ENCODE data around the gene LPP.

The LPP gene

GRCh38 chr3:188453431-188454384 is 299.8 kb downstream of the LPP start:
- DNase-seq: no peak

- no peak for DNase-seq
Measured at GRCh38 chr3:188455748-188456147, 301.8 kb downstream of the LPP start.

DNA sequence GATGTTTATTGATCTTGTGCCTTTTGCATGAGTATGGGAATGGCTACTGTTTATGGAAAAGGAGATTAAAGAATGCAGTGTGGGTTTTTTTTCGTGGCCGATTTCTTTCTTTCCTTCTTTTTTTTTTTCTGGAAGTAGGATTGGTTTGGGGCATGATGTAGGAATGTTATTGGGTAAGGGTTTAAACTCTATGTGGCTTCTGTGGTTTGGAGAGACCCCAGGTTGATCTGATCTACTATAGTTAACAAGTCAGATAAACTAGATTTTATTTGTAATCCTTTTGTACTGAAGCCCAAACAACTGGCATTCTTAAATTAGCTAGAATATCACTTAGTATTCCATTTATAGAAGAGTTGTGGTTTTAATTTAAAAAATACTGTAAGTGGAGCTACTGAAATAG is 304.8 kb downstream of the LPP start:
- DNase-seq: no peak

DNA sequence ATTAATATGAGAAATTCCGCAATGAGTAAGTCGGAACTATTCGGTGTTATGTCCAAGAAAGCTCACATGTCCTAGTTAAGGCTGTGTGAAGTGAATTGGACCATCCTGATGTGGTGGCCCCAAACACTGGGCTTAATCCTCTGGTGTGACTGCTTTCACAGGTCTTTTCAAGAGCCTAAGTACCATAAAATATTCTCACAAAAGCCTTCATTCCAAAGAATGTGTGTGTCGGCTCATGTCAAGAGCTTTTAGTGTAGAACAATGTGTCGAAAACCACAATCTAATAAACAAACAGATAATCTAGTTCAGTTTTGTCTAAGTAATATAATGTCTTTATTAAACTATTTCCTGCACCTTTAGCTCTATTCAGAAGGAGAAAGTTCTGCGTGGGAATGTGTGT is 311.4 kb downstream of the LPP start:
- DNase-seq: no peak

- no peak for DNase-seq
Measured at GRCh38 chr3:188468196-188468595, 314.2 kb downstream of the LPP start.

GRCh38 chr3:188468662-188469061 is 314.7 kb downstream of the LPP start:
- no peak for DNase-seq

GRCh38 chr3:188469228-188469885 is 315.4 kb downstream of the LPP start:
- no peak for DNase-seq

DNA sequence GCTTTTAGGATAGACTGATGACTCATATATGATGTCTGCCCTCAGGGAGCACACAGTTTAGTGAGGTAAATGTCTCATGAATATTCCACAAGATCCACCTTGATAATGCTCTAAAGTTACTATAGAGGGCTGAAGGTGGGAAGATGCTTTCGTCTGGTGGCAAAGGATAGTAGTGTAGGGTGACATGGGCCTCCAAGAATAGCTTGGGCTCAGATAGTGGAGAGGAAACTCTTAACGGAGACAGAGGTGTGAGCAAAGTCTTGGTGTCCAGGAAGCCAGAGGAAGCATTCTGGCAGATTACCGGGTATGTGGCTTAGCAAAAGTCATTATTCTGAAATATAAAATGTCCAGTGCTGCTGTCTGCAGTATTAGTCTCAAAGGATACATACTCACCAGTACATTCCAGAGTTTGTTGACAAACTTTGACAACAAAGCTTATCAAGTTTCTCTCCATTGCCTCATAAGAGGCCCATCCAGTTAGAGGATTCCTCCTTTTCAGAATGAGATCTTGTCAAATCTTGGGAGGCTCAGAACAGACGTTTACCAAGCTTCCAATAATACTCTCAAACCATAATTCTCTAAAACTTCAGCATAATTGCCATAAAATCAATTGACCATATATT is 316.7 kb downstream of the LPP start:
- DNase-seq: no peak

DNA sequence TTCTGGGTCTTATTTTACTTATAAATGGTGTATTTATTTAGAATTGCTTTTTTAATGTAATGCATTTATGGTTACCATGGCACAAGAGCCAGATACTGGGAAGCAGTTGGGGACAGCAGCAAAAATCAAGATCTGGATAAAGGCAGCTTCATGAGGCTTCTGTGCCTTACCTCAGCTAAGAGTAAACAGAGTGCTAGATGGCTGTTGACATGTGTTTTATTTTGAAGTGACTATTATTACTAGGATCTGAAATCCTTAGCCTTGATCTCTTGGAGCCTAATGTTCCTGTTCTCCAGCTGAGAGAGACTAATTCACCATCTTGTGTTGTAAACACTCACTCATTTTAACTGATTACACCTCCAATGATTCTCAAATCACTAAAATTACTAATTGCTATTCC is 317.8 kb downstream of the LPP start:
- peak; percentile 70 for DNase-seq

DNA sequence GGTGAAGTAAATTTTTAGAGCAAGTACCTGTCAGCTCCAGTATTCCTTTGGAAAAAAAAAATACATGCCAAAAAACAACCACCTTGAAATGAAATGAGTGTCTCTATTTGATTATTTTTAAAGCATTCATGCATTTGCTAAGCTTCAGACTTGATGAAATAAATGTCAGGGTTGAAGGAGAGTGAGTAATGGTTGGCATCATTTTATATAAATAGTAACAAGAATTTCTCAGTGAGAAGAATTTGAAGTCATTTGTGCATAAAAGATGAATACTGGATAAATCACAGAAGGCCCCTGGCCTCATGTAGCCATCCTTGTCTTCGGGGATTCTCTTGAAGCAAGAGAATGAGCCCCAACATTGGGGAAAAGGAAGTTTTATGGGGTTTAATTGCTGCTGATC is 318.4 kb downstream of the LPP start:
- DNase-seq: no peak

GRCh38 chr3:188473045-188473444 is 319.1 kb downstream of the LPP start:
- no peak for DNase-seq

DNA sequence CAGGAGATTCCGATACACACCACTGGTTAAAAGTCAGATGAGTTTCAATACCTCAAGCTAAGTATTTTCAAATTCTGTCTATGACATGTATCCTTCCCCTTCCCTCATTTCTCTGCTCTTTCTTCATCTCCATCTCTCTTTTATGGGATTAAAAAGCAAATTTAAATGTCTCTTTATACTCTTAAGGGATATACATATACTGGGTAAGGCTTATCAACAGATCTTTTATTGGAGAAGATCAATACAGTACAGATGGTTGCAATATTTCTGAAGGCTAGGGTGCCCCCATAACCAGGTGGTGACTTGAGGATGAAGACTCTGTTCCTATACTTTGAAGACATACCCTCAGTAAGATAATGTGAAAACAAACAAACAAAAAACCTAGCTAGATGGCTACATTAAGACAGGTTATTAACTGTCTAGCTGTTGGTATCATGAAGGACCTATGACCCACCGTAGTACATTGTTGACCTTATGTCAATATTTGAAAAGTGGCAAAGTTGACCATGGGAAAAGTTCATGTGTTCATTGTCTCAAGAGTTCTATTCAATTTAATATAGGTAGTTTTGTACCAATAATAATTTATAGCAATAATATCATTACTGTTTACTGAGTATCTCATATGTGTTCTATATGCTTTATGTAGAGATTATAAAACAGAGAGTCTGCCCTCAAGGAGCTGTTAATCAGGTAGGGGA is 319.8 kb downstream of the LPP start:
- no peak for DNase-seq

GRCh38 chr3:188476935-188477334 is 323.0 kb downstream of the LPP start:
- no peak for DNase-seq

- no peak for DNase-seq
Measured at GRCh38 chr3:188480011-188480410, 326.1 kb downstream of the LPP start.

DNA sequence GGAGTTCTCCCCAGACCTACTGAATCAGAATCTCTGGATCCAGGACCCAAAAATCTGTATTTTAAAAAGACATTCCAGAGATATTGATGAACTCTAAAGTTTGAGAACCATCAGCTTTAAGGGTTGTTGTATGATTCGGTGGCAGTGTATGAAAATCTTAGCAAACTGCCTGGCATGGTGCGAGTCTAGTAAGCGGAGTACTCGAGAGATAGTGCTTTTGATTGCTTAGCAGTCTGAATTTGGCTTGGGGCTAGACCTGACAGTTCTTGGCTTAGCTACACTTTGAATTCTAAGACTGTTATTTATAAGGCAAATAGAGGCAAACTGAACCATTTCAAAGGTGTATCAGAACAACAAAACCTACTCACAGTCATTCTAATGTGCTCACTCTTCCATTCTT is 329.0 kb downstream of the LPP start:
- no peak for DNase-seq

DNA sequence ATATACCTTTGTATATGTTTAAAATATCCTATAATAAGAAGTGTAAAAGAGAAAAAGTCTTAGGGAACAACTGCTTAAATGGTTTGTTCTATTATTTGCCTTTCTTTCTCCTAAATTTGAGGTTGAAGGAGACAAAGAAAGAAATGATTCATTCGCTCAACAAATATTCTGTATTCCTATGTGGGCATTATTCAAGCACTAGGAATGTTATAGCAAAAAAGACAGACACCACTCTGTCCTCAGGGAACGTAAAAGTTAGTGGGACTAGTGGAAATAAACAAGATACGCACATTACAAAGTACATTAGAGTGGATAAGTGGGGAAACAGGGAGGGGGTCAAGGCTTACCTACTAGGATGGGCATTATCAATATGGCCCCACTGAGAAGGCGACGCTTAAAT is 332.2 kb downstream of the LPP start:
- no peak for DNase-seq

DNA sequence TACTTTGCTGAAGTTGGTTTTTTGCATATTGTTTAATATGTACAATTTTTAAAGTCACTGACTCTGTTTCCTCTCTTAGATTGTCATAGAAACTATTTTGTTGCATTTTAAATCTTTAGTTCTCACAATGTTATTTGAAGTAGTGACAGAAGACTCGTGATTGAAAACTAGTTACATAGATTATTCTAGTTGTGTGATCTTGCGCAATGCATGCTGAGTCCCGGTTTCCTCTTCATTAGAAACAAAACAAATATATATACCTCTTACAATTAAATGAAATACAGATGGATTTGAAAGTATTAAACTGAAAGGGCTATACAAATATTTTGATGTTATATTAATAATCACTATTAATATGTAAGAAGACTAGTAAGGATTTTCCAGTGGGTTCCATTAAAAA is 333.0 kb downstream of the LPP start:
- DNase-seq: no peak

- DNase-seq: no peak
Measured at GRCh38 chr3:188487652-188488051, 333.7 kb downstream of the LPP start.

- no peak for DNase-seq
Measured at GRCh38 chr3:188488801-188489200, 334.8 kb downstream of the LPP start.

- no peak for DNase-seq
Measured at GRCh38 chr3:188489639-188490405, 335.9 kb downstream of the LPP start.

- no peak for DNase-seq
Measured at GRCh38 chr3:188490416-188490815, 336.5 kb downstream of the LPP start.

- DNase-seq: no peak
Measured at GRCh38 chr3:188491276-188491687, 337.3 kb downstream of the LPP start.
